Fibroblast of villous mesenchyme (primary cell): ENCODE measurements around the gene TEX54. TPM values are rescaled to one million over a fixed set of nuclear protein-coding genes. Genes with fewer than 3 reads are reported as not detected.
A peak's percentile ranks its signal among the peaks of the same experiment; 100 is the strongest.
"Not testable (repeated sequence)": the region's sequence is repeated elsewhere in the genome, so short reads cannot be mapped to it uniquely, and the experiment has no call there.

Experiments used
- DNase-seq: peaks from one replicate; pipeline ENCODE4 v3.0.0-alpha.2; 2010; ENCODE audit warnings: low read depth
- H3K4me3 ChIP-seq: 2 replicates; pipeline ENCODE4 v1.5.1; 2011; ENCODE audit warnings: low read depth, mild to moderate bottlenecking, low read length
- CTCF ChIP-seq: IDR thresholded peaks from 2 replicates; pipeline ENCODE4 v1.5.1; 2012; ENCODE audit warnings: low read depth, mild to moderate bottlenecking, low read length; ENCODE audit not compliant: insufficient read depth
- total RNA-seq: library from RNA; depleted of rRNA; stranded (reverse); fragments of >200 nt; gene quantifications from 2 replicates; pipeline ENCODE4 v1.2.3, GENCODE V29; 2012

The TEX54 gene
- total RNA-seq, 1 donor, result not detected

DNA sequence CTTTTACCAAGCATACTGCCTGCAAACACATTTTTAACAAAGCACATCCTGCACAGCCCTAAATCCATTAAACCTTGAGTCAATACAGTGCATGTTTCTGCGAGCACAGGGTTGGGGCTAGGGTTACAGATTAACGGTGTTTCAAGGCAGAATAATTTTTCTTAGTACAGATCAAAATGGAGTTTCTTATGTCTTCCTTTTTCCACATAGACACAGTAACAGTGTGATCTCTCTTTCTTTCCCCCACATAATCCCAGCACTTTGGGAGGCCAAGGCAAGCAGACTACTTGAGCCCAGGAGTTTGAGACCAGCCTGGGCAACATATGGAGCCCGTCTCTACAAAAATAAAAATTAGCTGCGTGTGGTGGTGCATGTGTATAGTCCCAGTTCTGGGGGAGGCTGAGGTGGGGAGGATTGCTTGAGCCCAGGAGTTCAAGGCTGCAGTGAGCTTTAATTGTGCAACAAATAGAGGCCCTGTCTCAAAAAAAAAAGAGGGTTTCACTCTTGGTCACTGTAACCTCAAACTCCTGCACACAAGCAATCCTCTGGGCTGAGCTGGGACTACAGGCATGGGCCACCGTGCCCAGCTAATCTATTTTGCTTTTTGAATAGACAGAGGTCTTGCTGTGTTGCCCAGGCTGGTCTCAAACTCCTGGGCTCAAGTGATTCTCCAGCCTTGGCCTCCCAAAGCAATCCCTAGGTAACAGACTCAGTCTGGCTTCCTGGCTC is 28.4 kb upstream of the TEX54 start:
- TF ChIP-seq CTCF, result no peak
- no peak overlapping the region for H3K4me3 ChIP-seq
- DNase-seq, result no peak

DNA sequence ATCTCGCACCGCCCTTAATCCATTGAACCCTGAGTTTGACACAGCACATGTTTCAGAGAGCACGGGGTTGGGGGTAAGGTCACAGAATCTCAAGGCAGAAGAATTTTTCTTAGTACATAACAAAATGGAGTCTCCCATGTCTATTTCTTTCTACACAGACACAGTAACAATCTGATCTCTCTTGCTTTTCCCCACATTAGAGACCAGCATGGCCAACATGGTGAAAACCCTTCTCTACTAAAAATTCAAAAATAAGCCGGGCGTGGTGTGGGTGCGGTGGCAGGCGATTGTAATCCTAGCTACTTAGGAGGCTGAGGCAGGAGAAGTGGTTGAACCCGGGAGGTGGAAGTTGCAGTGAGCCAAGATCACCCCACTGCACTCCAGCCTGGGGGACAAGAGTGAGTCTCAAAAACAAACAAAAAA is 26.7 kb upstream of the TEX54 start:
- not testable (repeated sequence) for DNase-seq, H3K4me3 ChIP-seq

DNA sequence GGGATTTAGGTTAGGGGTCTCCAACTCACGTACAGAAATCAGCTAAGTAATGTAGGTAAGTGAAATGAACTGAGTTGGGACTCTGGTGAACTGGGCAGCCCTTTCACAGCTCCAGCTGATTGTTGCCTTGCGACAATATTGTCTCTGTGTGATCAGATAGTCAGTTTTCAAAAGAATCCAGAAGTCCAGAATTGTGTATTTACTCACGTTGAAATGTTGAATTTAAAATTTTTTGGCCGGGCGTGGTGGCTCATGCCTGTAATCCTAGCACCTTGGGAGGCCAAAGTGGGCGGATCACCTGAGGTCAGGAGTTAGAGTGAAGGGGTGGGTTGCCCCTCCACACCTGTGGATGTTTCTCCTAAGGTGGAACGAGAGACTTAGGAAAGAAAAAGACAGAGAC is 25.6 kb upstream of the TEX54 start:
- no peak overlapping the region for H3K4me3 ChIP-seq
- TF ChIP-seq CTCF, result no peak
- DNase-seq, result no peak

DNA sequence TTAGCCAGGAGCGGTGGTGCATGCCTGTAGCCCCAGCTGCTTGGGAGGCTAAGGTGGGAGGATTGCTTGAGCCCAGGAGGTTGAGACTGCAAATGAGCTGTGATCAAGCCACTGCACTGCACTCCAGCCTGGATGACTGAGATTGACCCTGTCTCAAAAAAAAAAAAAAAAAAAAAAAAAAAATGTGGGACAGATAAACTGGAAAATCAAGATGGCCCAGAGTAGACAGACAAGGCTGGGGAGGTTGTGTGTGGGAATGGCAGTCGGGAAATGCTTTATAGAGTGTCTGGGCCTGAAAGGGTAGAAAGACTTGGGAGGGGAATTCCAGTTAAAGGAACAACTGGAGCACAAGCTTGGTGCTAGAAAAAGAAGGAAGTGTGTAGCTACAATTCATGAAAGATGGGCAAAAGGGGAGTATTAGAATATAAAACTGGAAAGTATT is 24.9 kb upstream of the TEX54 start:
- DNase-seq, result no peak
- TF ChIP-seq CTCF, result no peak
- no peak overlapping the region for H3K4me3 ChIP-seq

DNA sequence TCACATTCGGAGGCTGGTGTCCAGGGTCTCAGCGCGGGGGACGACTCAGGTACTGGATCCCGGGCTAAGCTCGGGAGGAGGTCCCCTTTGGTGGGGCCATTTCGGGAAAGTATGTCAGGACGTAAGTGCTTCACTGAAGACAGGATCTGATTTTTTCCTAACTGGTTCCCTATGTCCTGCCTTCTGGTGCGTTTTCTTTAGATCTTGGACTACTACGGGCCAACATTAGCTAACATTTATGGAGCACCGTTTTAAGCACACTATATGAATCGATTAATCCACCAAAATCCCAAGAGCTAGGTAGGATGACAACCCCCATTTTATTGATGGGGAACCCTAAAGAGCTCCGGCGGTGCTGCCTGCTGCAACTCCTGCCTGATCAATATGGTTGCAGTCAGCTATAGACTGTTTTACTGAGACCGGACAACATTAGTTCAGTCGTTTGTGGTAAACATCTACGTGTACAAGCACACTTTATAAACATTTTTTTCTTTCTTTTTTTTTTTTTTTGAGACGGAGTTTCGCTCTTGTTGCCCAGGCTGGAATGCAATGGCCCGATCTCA is 23.8 kb upstream of the TEX54 start:
- H3K4me3 ChIP-seq, result peak overlapping the region; percentile 88
- TF ChIP-seq CTCF, result no peak
- no peak for DNase-seq

- DNase-seq, result peak; percentile 98
- H3K4me3 ChIP-seq, result peak overlapping the region; percentile 88
- TF ChIP-seq CTCF, result no peak
Observed at GRCh38 chr11:62855571-62856332, 23.1 kb upstream of the TEX54 start.
